ENCODE results near the gene GALM. TPM values are rescaled to one million over a fixed set of nuclear protein-coding genes. Genes with fewer than 3 reads are reported as not detected.

Gene GALM
- total and polyA plus RNA-seq, 2 donors from 2014 or later: 17.9 to 79.9 TPM

GRCh38 chr2:38622210-38622609 lies 43.7 kb upstream of the GALM start:
- DNase-seq (no peak), FAIRE-seq (no peak)
- no peak overlapping the region for H3K27ac ChIP-seq (ENCODE audit: low read depth in 2 of 2, low read length in 2 of 2)
- peaks cover 0 to 2% (median 0%) of the 10 kb centered on the region in 3 donors for H3K4me1 ChIP-seq (ENCODE audit: control insufficient read depth in 2 of 3, insufficient read depth in 2 of 3, low read depth in 1 of 3, low read length in 3 of 3)
- no peak overlapping the region for H3K4me3 ChIP-seq (ENCODE audit: low read length in 3 of 3)
- no peak for TF ChIP-seq CTCF (IDR thresholded peaks at IDR 0.05; ENCODE audit: borderline replicate concordance, extremely low read depth, insufficient read depth)
- H3K36me3 ChIP-seq (ENCODE audit: control insufficient read depth in 2 of 3, insufficient read depth in 3 of 3, low read length in 3 of 3): no peaks in the 10 kb centered on the region
- intact Hi-C loops (cut with DNase I): no loop called here
- H3K9me3 ChIP-seq (ENCODE audit: control insufficient read depth in 2 of 3, insufficient read depth in 1 of 3, low read length in 3 of 3): no peaks in the 10 kb centered on the region
- no peak overlapping the region for H3K9ac ChIP-seq (ENCODE audit: low read length in 3 of 3)
- no peaks in the 10 kb centered on the region for H3K27me3 ChIP-seq (ENCODE audit: control insufficient read depth, insufficient read depth, low read length)

- intact Hi-C loops (cut with DNase I): no loop called here
- DNase-seq (no peak), FAIRE-seq (no peak)
- no peaks in the 10 kb centered on the region for H3K36me3 ChIP-seq (ENCODE audit: control insufficient read depth in 2 of 3, insufficient read depth in 3 of 3, low read length in 3 of 3)
- H3K9ac ChIP-seq (ENCODE audit: low read length in 3 of 3): no peak overlapping the region
- no peaks in the 10 kb centered on the region for H3K27me3 ChIP-seq (ENCODE audit: control insufficient read depth, insufficient read depth, low read length)
- H3K9me3 ChIP-seq (ENCODE audit: control insufficient read depth in 2 of 3, insufficient read depth in 1 of 3, low read length in 3 of 3): peaks cover 0 to 4% (median 0%) of the 10 kb centered on the region in 3 donors
- TF ChIP-seq CTCF (IDR thresholded peaks at IDR 0.05; ENCODE audit: borderline replicate concordance, extremely low read depth, insufficient read depth): no peak
- H3K4me1 ChIP-seq (ENCODE audit: control insufficient read depth in 2 of 3, insufficient read depth in 2 of 3, low read depth in 1 of 3, low read length in 3 of 3): no peaks in the 10 kb centered on the region
- no peak overlapping the region for H3K4me3 ChIP-seq (ENCODE audit: low read length in 3 of 3)
- H3K27ac ChIP-seq (ENCODE audit: low read depth in 2 of 2, low read length in 2 of 2): no peak overlapping the region
Observed at GRCh38 chr2:38626326-38627035, 39.4 kb upstream of the GALM start.

- no peak for TF ChIP-seq CTCF (IDR thresholded peaks at IDR 0.05; ENCODE audit: borderline replicate concordance, extremely low read depth, insufficient read depth)
- DNase-seq (no peak), FAIRE-seq (no peak)
- Histone ChIP-seq H3K9me3 (ENCODE audit: control insufficient read depth in 2 of 3, insufficient read depth in 1 of 3, low read length in 3 of 3) (peaks cover 0 to 4% (median 0%) of the 10 kb centered on the region in 3 donors), H3K27ac (ENCODE audit: low read depth in 2 of 2, low read length in 2 of 2) (no peak overlapping the region), H3K4me3 (ENCODE audit: low read length in 3 of 3) (no peak overlapping the region), H3K4me1 (ENCODE audit: control insufficient read depth in 2 of 3, insufficient read depth in 2 of 3, low read depth in 1 of 3, low read length in 3 of 3) (no peaks in the 10 kb centered on the region), H3K27me3 (ENCODE audit: control insufficient read depth, insufficient read depth, low read length) (no peaks in the 10 kb centered on the region), H3K36me3 (ENCODE audit: control insufficient read depth in 2 of 3, insufficient read depth in 3 of 3, low read length in 3 of 3) (no peaks in the 10 kb centered on the region), H3K9ac (ENCODE audit: low read length in 3 of 3) (no peak overlapping the region)
- intact Hi-C loops (cut with DNase I): no loop called here
Observed at GRCh38 chr2:38627391-38627790, 38.5 kb upstream of the GALM start.
